Measurements from ENCODE around the gene TBC1D22A.
A peak's percentile ranks its signal among the peaks of the same experiment; 100 is the strongest.

- TF ChIP-seq, protein P1, sequence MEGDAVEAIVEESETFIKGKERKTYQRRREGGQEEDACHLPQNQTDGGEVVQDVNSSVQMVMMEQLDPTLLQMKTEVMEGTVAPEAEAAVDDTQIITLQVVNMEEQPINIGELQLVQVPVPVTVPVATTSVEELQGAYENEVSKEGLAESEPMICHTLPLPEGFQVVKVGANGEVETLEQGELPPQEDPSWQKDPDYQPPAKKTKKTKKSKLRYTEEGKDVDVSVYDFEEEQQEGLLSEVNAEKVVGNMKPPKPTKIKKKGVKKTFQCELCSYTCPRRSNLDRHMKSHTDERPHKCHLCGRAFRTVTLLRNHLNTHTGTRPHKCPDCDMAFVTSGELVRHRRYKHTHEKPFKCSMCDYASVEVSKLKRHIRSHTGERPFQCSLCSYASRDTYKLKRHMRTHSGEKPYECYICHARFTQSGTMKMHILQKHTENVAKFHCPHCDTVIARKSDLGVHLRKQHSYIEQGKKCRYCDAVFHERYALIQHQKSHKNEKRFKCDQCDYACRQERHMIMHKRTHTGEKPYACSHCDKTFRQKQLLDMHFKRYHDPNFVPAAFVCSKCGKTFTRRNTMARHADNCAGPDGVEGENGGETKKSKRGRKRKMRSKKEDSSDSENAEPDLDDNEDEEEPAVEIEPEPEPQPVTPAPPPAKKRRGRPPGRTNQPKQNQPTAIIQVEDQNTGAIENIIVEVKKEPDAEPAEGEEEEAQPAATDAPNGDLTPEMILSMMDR (IDR thresholded peaks at IDR 0.05), result peak in 2 of 6 experiments; percentile 2 to 16
- TF ChIP-seq POLR2A (IDR thresholded peaks at IDR 0.05), result no peak
Observed at GRCh38 chr22:46864314-46865051, 102.0 kb downstream of the TBC1D22A start.

Data from Peyer's patch (tissue), 4 donors.